Stimulated activated CD4-positive, alpha-beta T cell treated with anti-CD3 and anti-CD28 coated beads, Interleukin-2, amount 100 ng/mL, for 4 hours (primary cell): Measurements from ENCODE around the gene IGSF21.

Experiments
- DNase-seq: peaks from one replicate; pipeline ENCODE4 v3.0.0-alpha.2; 2020; ENCODE audit warnings: low read depth

The IGSF21 gene

GRCh38 chr1:18299441-18300338 lies 192.1 kb downstream of the IGSF21 start:
- DNase-seq = no peak

- DNase-seq = no peak
Observed at GRCh38 chr1:18300376-18300775, 192.8 kb downstream of the IGSF21 start.

GRCh38 chr1:18302788-18303413 lies 195.3 kb downstream of the IGSF21 start:
- DNase-seq = no peak

GRCh38 chr1:18304151-18304869 lies 196.7 kb downstream of the IGSF21 start:
- DNase-seq = no peak

GRCh38 chr1:18305182-18305795 lies 197.7 kb downstream of the IGSF21 start:
- no peak for DNase-seq

GRCh38 chr1:18307329-18307898 lies 199.8 kb downstream of the IGSF21 start:
- DNase-seq = no peak

GRCh38 chr1:18309552-18310155 lies 202.1 kb downstream of the IGSF21 start:
- no peak for DNase-seq

GRCh38 chr1:18312961-18313360 lies 205.4 kb downstream of the IGSF21 start:
- DNase-seq = no peak

GRCh38 chr1:18313523-18313922 lies 205.9 kb downstream of the IGSF21 start:
- no peak for DNase-seq

GRCh38 chr1:18314399-18314798 lies 206.8 kb downstream of the IGSF21 start:
- DNase-seq = no peak

GRCh38 chr1:18315449-18315848 lies 207.9 kb downstream of the IGSF21 start:
- DNase-seq = no peak

GRCh38 chr1:18316764-18317163 lies 209.2 kb downstream of the IGSF21 start:
- DNase-seq = no peak

- DNase-seq = no peak
Observed at GRCh38 chr1:18319099-18319498, 211.5 kb downstream of the IGSF21 start.

- no peak for DNase-seq
Observed at GRCh38 chr1:18320051-18320450, 212.5 kb downstream of the IGSF21 start.

- DNase-seq = no peak
Observed at GRCh38 chr1:18322368-18323032, 214.9 kb downstream of the IGSF21 start.

GRCh38 chr1:18323259-18323658 lies 215.7 kb downstream of the IGSF21 start:
- no peak for DNase-seq

- DNase-seq = no peak
Observed at GRCh38 chr1:18324246-18324645, 216.6 kb downstream of the IGSF21 start.

- DNase-seq = no peak
Observed at GRCh38 chr1:18325136-18325535, 217.5 kb downstream of the IGSF21 start.

- DNase-seq = no peak
Observed at GRCh38 chr1:18326211-18326897, 218.8 kb downstream of the IGSF21 start.

GRCh38 chr1:18327650-18328049 lies 220.1 kb downstream of the IGSF21 start:
- DNase-seq = no peak
